Endothelial cell (in vitro differentiated cells): ENCODE results near the gene ATF7. TPM values are rescaled to one million over a fixed set of nuclear protein-coding genes. Genes with fewer than 3 reads are reported as not detected.
A peak's percentile ranks its signal among the peaks of the same experiment; 100 is the strongest.

Source experiments
- DNase-seq: peaks from one replicate; pipeline ENCODE4 v3.0.0; 2021; ENCODE audit warnings: low spot score
- H3K27ac Mint-ChIP-seq: one replicate; pipeline ENCODE4 v1.8.0; 2021; ENCODE audit warnings: mixed read lengths, inconsistent platforms; ENCODE audit not compliant: unreplicated experiment
- H3K27me3 Mint-ChIP-seq: one replicate; pipeline ENCODE4 v1.8.0; 2021; ENCODE audit warnings: mild to moderate bottlenecking, moderate library complexity, mixed read lengths, inconsistent platforms; ENCODE audit not compliant: unreplicated experiment
- H3K36me3 Mint-ChIP-seq: one replicate; pipeline ENCODE4 v1.8.0; 2021; ENCODE audit warnings: mild to moderate bottlenecking, low read depth, mixed read lengths, inconsistent platforms; ENCODE audit not compliant: unreplicated experiment
- H3K4me1 Mint-ChIP-seq: one replicate; pipeline ENCODE4 v1.8.0; 2021; ENCODE audit warnings: mild to moderate bottlenecking, mixed read lengths, inconsistent platforms; ENCODE audit not compliant: unreplicated experiment
- H3K4me3 Mint-ChIP-seq: one replicate; pipeline ENCODE4 v1.8.0; 2021; ENCODE audit warnings: mild to moderate bottlenecking, mixed read lengths, inconsistent platforms; ENCODE audit not compliant: unreplicated experiment
- H3K9me3 Mint-ChIP-seq: one replicate; pipeline ENCODE4 v1.8.0; 2021; ENCODE audit warnings: mixed read lengths, inconsistent platforms; ENCODE audit not compliant: unreplicated experiment
- total RNA-seq: library from RNA; stranded (reverse); fragmentation: NEBNext Ultra II Directional; extraction: Animal tissue kit (Norgen Biotek cat#: 25700); gene quantifications from one replicate; pipeline ENCODE4 v1.2.1, GENCODE V29; 2021; ENCODE audit not compliant: unreplicated experiment
- TF ChIP-seq, protein P1 (sequence below): fragments of 200-600 bp; sonication (generic); IDR thresholded peaks from one replicate; pipeline ENCODE4 v1.5.0; 2021; ENCODE audit warnings: antibody characterized with exemption; ENCODE audit not compliant: unreplicated experiment

The ATF7 gene
- total RNA-seq, 1 donor from 2014 or later: 63.3 TPM

DNA sequence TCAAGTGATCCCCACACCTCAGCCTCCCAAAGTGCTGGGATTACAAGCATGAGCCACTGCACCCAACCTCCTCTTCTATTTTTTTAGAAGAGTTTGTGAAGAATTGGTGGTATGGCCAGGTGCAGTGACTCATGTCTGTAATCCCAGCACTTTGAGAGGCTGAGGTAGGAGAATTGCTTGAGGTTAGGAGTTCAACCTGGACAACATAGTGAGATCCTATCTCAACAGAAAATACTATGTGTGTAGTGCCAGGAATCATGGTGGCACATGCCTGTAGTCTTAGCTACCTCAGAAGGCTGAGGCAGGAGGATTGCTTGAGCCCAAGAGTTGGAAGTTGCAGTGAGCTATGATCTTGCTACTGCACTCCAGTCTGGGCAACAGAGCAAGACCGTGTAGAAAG, 5.5 kb upstream of the ATF7 start:
- H3K27ac Mint-ChIP-seq: no peak overlapping the region
- peaks cover 4% of the 10 kb centered on the region for H3K27me3 Mint-ChIP-seq
- H3K9me3 Mint-ChIP-seq: no peaks in the 10 kb centered on the region
- peaks cover 3% of the 10 kb centered on the region for H3K4me1 Mint-ChIP-seq
- DNase-seq: no peak
- H3K4me3 Mint-ChIP-seq: no peak overlapping the region
- H3K36me3 Mint-ChIP-seq: no peaks in the 10 kb centered on the region
- TF ChIP-seq, protein P1, sequence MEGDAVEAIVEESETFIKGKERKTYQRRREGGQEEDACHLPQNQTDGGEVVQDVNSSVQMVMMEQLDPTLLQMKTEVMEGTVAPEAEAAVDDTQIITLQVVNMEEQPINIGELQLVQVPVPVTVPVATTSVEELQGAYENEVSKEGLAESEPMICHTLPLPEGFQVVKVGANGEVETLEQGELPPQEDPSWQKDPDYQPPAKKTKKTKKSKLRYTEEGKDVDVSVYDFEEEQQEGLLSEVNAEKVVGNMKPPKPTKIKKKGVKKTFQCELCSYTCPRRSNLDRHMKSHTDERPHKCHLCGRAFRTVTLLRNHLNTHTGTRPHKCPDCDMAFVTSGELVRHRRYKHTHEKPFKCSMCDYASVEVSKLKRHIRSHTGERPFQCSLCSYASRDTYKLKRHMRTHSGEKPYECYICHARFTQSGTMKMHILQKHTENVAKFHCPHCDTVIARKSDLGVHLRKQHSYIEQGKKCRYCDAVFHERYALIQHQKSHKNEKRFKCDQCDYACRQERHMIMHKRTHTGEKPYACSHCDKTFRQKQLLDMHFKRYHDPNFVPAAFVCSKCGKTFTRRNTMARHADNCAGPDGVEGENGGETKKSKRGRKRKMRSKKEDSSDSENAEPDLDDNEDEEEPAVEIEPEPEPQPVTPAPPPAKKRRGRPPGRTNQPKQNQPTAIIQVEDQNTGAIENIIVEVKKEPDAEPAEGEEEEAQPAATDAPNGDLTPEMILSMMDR: no peak

DNA sequence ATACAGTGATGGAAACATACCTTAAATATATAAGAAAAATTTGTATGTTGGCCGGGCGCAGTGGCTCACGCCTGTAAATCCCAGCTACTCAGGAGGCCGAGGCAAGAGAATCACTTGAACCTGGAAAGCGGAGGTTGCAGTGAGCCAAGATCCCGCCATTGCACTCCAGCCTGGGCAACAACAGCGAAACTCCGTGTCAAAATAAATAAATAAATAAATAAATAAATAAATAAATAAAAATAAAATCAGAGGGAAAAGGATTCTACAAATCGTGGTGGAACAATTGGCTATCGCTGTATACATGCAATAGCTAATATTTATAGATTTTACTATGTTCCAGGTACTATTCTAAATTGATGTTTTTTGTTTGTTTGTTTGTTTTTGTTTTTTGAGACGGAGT, 1.7 kb upstream of the ATF7 start:
- Mint-ChIP-seq H3K27ac (no peak overlapping the region), H3K27me3 (peaks cover 17% of the 10 kb centered on the region), H3K36me3 (peaks cover 4% of the 10 kb centered on the region), H3K4me1 (peaks cover 23% of the 10 kb centered on the region), H3K9me3 (no peaks in the 10 kb centered on the region), H3K4me3 (no peak overlapping the region)
- no peak for DNase-seq
- TF ChIP-seq, protein P1: no peak

DNA sequence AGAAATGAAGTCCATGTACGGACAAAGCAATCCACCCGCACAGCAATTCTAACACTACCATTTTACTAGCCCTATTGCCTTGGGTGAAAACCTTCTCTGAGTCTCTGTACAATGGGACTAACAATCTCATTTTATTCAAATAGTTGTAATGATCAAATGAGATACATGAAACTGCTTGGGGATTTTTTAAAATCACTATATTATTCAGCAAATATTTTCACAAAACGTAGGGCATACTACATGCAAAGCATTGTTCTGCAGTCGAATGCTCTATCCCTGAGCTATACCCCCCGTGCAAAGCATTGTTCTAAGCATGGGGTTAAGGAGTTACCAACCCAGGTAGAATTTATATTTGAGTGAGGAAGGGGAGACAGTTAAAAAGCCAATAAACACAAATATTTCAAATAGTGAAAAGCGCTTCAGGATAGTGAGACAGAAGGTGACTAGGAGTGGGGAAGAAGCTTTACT, 554 bp upstream of the ATF7 start:
- peak overlapping the region; percentile 94 for H3K27ac Mint-ChIP-seq
- no peaks in the 10 kb centered on the region for H3K9me3 Mint-ChIP-seq
- peaks cover 17% of the 10 kb centered on the region for H3K27me3 Mint-ChIP-seq
- no peak for DNase-seq
- H3K4me3 Mint-ChIP-seq: peak overlapping the region; percentile 98
- TF ChIP-seq, protein P1: no peak
- H3K36me3 Mint-ChIP-seq: peaks cover 4% of the 10 kb centered on the region
- H3K4me1 Mint-ChIP-seq: peaks cover 23% of the 10 kb centered on the region

DNA sequence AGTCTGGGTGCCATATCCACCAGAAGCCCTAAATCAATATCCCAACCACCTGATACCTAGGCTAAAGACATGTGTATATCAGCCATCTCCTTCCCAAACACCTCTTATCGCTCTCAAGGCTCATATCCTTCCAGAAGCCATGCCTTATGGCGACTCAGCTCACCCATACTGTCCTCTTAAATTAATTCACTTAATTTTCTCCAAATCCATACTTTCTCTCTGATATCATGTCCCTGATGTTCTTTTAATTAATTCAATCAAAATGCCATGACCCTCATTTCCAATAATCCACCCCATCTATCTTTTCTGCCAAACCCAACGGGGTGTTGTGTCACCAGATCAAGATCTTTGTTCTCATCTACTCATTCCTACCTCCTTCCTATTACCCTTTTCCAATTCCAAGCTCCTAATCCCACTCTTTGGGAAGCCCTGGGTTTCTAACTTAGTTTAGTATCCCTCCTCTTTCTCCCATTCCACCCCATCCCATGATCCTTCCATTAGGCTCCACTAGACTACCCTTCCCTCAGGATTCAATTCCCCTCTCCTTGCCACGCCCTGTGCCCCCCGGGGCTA, 723 bp downstream of the ATF7 start:
- TF ChIP-seq, protein P1: no peak
- peak overlapping the region; percentile 94 for H3K27ac Mint-ChIP-seq
- DNase-seq: no peak
- peaks cover 23% of the 10 kb centered on the region for H3K4me1 Mint-ChIP-seq
- H3K9me3 Mint-ChIP-seq: no peaks in the 10 kb centered on the region
- H3K36me3 Mint-ChIP-seq: peaks cover 4% of the 10 kb centered on the region
- H3K4me3 Mint-ChIP-seq: peak overlapping the region; percentile 98
- H3K27me3 Mint-ChIP-seq: peaks cover 13% of the 10 kb centered on the region

DNA sequence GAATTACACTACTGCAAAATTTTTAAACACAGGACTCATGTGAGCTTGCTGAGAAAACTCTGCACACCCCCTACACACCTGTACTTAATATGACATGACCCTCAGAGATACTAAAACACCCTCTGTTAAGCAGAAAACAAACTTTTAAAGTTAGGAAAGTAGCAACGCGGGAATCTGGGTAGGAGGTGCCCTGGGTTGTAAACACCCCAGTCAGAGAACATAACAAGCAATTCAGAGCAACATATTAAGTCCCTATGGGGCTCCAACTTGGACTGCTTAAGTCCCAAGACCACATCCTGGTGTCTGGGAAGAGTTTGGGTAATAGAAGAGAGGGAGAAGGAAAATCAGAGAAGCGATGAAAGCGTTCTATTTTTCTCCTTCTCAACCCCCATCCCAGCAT, 1.2 kb downstream of the ATF7 start:
- H3K4me3 Mint-ChIP-seq: peak overlapping the region; percentile 98
- peak overlapping the region; percentile 94 for H3K27ac Mint-ChIP-seq
- no peaks in the 10 kb centered on the region for H3K9me3 Mint-ChIP-seq
- H3K27me3 Mint-ChIP-seq: peaks cover 13% of the 10 kb centered on the region
- H3K4me1 Mint-ChIP-seq: peaks cover 23% of the 10 kb centered on the region
- TF ChIP-seq, protein P1: no peak
- no peak for DNase-seq
- H3K36me3 Mint-ChIP-seq: peaks cover 4% of the 10 kb centered on the region
